T-helper 2 cell treated with Interferon-gamma antibody and Interleukin-4, amounts not matched to agents 5 μg/mL and 100 μg/mL, for 36 hours (primary cell): ENCODE results near the gene CFAP410.

Experiments
- DNase-seq: peaks from one replicate; pipeline ENCODE4 v3.0.0; 2021; ENCODE audit warnings: low spot score
- H3K27ac Mint-ChIP-seq: one replicate; pipeline ENCODE4 v1.8.0; 2021; ENCODE audit warnings: mild to moderate bottlenecking, mixed read lengths
- H3K27me3 Mint-ChIP-seq: one replicate; pipeline ENCODE4 v1.8.0; 2021; ENCODE audit warnings: low read depth, mixed read lengths
- H3K36me3 Mint-ChIP-seq: one replicate; pipeline ENCODE4 v1.8.0; 2021; ENCODE audit warnings: low read depth, mixed read lengths
- H3K4me1 Mint-ChIP-seq: one replicate; pipeline ENCODE4 v1.8.0; 2021; ENCODE audit warnings: low read depth, mixed read lengths
- H3K4me3 Mint-ChIP-seq: one replicate; pipeline ENCODE4 v1.8.0; 2022; ENCODE audit warnings: mild to moderate bottlenecking, moderate library complexity, mixed read lengths
- H3K9me3 Mint-ChIP-seq: one replicate; pipeline ENCODE4 v1.8.0; 2021; ENCODE audit warnings: mixed read lengths

The CFAP410 gene

DNA sequence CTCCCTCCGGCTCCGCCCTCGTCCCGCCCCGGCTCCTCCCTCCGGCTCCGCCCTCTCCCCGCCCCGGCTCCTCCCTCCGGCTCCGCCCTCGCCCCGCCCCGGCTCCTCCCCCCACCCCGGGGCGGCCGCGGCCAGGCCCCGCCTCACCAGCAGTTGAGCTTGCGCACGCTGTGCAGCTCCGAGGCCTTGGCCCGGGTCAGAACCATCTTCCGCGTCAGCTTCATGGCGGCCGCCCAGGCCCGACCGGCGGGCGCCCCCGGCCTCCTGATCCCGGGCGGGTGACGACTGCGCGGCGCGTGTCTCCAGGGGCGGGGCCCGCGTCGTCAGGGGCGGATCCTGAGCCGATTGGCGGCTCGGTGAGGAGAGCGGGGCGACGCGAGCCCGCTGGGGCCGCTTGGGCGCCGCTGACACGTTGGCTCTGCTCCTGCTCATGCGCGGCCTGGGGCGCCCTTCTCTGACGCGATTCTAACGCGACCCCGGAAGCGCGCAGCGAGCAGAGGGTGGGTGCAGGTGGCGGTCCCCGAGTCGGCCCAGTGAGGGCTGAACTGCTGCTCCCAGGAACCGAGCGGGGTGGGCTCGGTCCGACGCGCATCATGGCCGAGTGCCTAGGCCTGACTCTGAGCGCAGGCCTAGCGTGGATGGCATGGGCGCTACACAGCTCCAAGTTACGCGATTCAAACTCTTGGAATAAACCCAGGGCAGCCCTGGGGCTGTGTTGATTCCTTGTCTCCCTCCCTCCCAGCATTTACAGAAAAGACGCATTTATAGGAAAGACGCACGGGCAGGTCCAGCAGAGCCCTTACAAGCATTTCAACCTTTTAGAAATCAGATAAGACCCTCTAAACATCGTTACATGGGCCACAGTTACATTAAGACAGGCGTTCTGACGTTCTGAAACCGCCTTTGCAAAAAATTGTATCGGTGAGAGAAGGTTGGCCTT, at the start of gene CFAP410:
CFAP410 (minus strand) TSS at position 420 of the 940 bp plus-strand sequence; CDS start at position 224, 196 bp downstream.
- peak within 1 kb of the TSS; percentile 91 for H3K27ac Mint-ChIP-seq
- H3K36me3 Mint-ChIP-seq = peaks cover 9% of the 10 kb centered on the region
- H3K9me3 Mint-ChIP-seq = no peaks in the 10 kb centered on the region

DNA sequence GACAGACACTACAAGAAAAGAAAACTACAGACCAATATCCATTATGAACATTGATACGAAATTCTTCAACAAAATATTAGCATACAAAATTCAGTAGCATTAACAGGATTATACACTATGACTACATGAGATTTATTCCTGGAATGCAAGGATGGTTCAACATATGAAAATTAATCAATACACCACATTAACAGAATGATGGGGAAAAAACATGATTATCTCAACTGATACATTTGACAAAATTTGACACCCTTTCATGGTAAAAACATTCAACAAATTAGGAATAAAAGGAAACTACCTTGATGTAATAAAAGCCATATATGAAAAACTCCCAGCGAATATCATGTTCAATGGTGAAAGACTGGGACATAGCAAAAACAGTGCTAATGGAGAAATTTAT, 45.8 kb upstream of the CFAP410 start:
- Mint-ChIP-seq H3K9me3 (peaks cover 38% of the 10 kb centered on the region), H3K27ac (no peak overlapping the region), H3K36me3 (peaks cover 49% of the 10 kb centered on the region), H3K27me3 (no peaks in the 10 kb centered on the region), H3K4me3 (no peak overlapping the region), H3K4me1 (no peaks in the 10 kb centered on the region)
- no peak for DNase-seq

More for the DNA sequence above, at the start of gene CFAP410:
- Mint-ChIP-seq H3K27me3 (peaks cover 3% of the 10 kb centered on the region), H3K4me1 (peaks cover 17% of the 10 kb centered on the region), H3K4me3 (peak within 1 kb of the TSS; percentile 88)
- DNase-seq = peak; percentile 96

DNA sequence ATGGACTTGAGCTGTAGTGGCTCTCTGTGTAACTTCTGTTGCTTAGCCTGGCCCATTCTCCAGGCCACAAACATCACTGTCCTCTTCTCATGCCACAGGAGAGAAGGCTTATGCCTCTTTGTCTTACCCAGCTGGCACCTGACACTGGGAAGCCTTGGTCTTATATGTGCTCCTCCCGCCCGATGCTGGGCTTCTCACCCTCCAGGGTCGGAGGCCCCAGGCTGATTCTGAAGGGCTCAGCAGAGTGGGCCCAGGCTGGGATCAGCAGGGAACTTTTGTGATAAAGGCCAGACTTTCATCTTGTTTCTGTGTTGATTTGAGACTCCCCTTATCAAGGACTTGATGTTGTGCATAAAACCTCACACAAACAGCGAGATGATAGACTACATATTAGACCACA, 44.0 kb upstream of the CFAP410 start:
- no peaks in the 10 kb centered on the region for H3K27me3 Mint-ChIP-seq
- no peak overlapping the region for H3K4me3 Mint-ChIP-seq
- peaks cover 56% of the 10 kb centered on the region for H3K36me3 Mint-ChIP-seq
- H3K9me3 Mint-ChIP-seq = peaks cover 38% of the 10 kb centered on the region
- no peak overlapping the region for H3K27ac Mint-ChIP-seq
- no peak for DNase-seq
- H3K4me1 Mint-ChIP-seq = no peaks in the 10 kb centered on the region

DNA sequence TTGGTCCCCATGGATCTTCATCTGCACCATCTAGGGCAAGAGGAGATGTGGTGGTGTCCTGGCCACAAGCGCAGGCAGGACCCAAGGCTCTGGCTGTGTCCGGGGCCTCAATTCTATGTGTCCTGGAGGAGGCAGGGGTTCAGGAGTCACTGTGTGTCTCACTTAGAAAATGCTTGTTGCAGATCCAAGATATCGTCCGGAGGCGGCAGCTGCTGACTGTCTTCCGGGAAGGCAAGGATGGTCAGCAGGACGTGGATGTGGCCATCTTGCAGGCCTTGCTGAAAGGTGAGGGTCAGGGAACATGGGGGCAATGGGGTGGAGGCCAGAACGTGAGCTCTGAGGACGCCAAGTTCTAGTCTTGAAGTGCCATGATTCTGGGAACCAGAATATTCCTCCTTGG, 43.3 kb upstream of the CFAP410 start:
- Mint-ChIP-seq H3K4me1 (no peaks in the 10 kb centered on the region), H3K27me3 (no peaks in the 10 kb centered on the region), H3K36me3 (peaks cover 56% of the 10 kb centered on the region), H3K9me3 (peaks cover 38% of the 10 kb centered on the region), H3K27ac (no peak overlapping the region), H3K4me3 (no peak overlapping the region)
- no peak for DNase-seq

DNA sequence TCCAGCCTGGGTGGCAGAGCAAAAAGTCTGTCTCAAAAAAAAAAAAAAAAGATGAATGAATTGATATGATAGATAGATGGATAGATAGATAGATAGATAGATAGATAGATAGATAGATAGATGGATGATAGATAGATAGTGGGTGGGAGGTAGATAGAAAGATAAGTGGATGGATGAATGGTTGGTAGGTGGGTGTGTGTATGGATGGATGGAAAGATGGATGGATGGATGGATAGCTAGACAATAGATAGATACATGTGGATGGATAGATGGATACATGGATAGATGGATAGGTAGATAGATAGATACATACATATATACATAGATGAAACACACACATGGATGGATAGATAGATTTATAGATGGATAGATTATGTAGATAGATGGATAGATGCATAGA, 42.7 kb upstream of the CFAP410 start:
- Mint-ChIP-seq H3K36me3 (peaks cover 56% of the 10 kb centered on the region), H3K27me3 (no peaks in the 10 kb centered on the region), H3K9me3 (peaks cover 34% of the 10 kb centered on the region), H3K4me1 (no peaks in the 10 kb centered on the region), H3K4me3 (no peak overlapping the region), H3K27ac (no peak overlapping the region)
- no peak for DNase-seq

DNA sequence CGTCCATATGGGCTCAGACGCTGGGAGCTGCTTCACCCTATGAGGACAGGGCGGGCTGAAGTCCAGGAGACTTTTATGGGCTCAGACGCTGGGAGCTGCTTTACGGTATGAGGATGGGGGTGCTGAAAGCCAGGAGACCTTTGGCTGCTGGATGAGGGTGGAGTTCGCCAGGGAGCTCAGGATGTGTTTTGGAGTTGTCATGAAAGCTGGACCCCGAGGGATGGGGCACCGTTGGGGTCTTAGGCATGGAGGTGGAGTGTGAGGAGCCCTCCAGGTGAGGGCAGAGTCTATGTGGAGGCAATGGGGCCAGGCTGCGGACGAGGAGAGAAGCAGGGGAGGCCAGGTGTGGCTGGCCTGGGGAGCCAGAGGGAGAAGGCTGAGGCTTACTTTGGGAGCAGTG, 41.7 kb upstream of the CFAP410 start:
- DNase-seq = no peak
- H3K27me3 Mint-ChIP-seq = no peaks in the 10 kb centered on the region
- H3K9me3 Mint-ChIP-seq = peaks cover 28% of the 10 kb centered on the region
- no peak overlapping the region for H3K27ac Mint-ChIP-seq
- H3K4me1 Mint-ChIP-seq = no peaks in the 10 kb centered on the region
- no peak overlapping the region for H3K4me3 Mint-ChIP-seq
- peaks cover 61% of the 10 kb centered on the region for H3K36me3 Mint-ChIP-seq

DNA sequence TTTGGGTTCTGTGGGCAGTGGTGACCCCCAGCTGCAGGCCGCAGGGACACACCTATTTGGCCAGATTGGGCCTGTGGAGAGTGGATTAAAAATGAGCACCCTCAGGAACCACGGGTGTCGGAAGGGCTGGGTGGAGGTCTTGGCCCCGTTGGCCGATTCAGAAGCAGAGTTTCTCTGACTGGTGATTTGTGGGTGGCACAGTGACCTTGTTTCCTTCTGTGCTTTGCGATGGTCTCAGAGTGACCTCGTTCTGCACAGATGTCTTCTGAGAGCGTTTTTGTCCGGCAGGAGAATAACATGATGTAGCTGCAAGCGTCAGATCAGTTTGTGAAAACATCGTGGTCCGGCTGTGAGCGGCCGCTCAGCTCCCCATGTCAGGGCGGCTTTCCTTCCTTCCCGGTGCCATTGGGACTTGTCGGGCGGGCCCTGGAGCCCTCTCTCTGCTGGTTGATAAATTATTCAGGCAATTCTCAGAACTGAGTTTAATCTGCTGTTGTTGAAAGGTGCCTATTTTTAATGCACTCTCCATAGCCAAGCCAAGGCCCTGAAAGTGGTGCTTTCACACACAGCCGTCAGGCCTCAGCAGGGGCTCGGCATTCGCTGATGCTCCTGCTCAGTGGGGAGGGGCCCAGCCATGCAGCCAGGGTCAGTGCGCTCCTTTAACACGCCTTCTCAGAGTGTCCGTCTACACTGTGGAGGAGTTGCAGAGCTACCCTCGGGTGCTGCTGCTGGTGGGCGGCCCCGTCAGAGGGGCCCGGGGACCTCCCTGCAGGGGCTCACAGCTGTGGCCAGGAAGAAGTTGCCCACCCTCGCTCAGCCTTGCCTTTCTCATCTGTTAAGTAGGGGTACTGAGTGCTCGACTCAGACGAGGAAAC, 41.0 kb upstream of the CFAP410 start:
- peaks cover 6% of the 10 kb centered on the region for H3K4me1 Mint-ChIP-seq
- peaks cover 23% of the 10 kb centered on the region for H3K9me3 Mint-ChIP-seq
- H3K27me3 Mint-ChIP-seq = no peaks in the 10 kb centered on the region
- no peak overlapping the region for H3K27ac Mint-ChIP-seq
- H3K36me3 Mint-ChIP-seq = peaks cover 63% of the 10 kb centered on the region
- DNase-seq = no peak
- H3K4me3 Mint-ChIP-seq = no peak overlapping the region

DNA sequence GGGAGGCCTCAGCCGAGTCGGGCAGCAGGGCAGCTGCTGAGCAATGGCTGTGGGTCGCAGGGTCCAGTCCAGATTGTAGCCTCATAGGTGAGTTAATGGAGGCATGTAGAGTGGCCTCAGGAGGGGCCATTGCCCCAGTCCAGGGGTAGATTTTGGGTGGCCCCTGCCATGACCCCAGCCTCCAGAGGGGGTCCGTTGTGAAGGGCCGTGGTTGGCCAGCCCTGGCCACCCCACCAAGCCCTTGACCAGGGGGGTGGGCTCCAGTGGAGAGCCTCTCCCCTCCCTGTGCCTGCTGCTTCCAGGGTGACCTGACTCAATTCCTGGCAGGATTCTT, 40.3 kb upstream of the CFAP410 start:
- DNase-seq = no peak
- Mint-ChIP-seq H3K27ac (no peak overlapping the region), H3K4me3 (no peak overlapping the region), H3K4me1 (peaks cover 12% of the 10 kb centered on the region), H3K27me3 (no peaks in the 10 kb centered on the region), H3K9me3 (peaks cover 19% of the 10 kb centered on the region), H3K36me3 (peaks cover 64% of the 10 kb centered on the region)

DNA sequence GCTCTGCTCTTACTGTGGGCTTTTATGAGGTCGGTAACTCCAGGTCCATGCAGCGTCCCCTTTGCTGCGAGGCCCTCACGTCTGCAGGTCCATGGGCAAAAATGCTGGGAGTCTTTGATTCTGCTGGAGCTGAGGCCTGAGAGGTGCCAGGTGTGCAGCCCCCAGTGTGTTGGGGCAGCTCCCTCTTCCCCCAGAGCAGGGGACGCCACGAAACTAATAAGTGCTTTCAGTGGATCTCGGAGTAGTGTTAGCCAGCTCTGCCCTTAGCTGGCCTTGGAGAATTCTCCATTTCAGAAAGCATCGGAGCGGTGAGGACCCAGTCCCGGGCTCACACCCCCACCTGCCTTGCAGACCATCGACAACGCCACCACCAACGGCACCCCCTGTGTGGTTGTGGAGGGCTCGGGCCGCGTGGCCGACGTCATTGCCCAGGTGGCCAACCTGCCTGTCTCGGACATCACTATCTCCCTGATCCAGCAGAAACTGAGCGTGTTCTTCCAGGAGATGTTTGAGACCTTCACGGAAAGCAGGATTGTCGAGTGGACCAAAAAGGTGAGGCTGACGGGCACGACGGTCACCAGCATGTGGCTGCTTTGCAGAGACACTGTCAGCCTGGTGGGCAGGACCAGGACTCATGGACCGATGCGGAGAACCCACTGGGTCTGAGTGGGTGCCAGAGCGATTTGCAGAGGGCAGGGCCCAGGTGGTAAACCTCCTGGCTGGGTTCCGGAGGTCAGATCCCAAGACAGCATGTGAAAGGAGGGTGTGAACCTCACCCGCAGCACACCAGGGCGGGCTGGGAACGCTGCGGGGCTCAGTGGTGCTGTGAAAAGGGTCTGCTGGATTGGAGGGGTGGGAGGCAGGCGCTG, 39.7 kb upstream of the CFAP410 start:
- Mint-ChIP-seq H3K4me1 (peaks cover 14% of the 10 kb centered on the region), H3K27ac (no peak overlapping the region), H3K27me3 (no peaks in the 10 kb centered on the region), H3K4me3 (no peak overlapping the region), H3K36me3 (peaks cover 62% of the 10 kb centered on the region), H3K9me3 (peaks cover 13% of the 10 kb centered on the region)
- DNase-seq = no peak

DNA sequence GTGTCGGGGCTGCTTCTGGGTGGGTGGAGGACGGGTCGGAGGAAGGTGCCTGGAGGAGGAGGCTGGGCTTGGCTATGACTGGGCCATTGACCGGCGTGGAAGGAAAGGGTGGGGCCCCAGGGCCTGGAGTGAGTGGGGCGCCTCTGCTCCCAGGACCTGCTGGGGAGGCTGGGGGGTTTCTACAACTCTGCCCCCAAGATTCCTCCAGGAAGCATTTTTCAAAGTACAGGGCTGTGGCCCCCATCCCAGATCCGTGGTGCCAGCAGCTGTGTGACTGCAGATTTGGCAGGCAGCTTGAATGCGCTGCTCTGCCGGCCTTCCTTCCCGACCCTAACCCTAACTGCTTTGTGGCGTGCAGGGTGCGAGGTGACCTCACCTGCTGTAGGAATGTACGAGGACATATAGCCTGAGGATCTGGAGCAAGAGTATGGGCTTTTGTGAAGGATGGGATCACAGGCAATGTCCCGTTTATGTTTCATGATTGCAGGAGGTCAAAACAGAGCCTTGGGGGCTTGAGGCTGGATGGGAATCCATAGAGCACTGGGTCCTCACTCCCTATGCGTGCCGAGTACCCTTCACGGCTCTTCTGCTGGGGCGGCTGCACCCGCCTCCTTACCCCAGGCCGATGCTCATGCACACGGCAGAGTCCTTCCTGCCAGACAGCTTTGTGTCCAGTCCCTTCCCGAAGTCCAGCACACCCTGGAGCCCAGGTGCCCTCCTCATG, 38.9 kb upstream of the CFAP410 start:
- H3K27ac Mint-ChIP-seq = no peak overlapping the region
- DNase-seq = no peak
- peaks cover 58% of the 10 kb centered on the region for H3K36me3 Mint-ChIP-seq
- peaks cover 19% of the 10 kb centered on the region for H3K4me1 Mint-ChIP-seq
- H3K27me3 Mint-ChIP-seq = no peaks in the 10 kb centered on the region
- no peak overlapping the region for H3K4me3 Mint-ChIP-seq
- H3K9me3 Mint-ChIP-seq = peaks cover 9% of the 10 kb centered on the region

DNA sequence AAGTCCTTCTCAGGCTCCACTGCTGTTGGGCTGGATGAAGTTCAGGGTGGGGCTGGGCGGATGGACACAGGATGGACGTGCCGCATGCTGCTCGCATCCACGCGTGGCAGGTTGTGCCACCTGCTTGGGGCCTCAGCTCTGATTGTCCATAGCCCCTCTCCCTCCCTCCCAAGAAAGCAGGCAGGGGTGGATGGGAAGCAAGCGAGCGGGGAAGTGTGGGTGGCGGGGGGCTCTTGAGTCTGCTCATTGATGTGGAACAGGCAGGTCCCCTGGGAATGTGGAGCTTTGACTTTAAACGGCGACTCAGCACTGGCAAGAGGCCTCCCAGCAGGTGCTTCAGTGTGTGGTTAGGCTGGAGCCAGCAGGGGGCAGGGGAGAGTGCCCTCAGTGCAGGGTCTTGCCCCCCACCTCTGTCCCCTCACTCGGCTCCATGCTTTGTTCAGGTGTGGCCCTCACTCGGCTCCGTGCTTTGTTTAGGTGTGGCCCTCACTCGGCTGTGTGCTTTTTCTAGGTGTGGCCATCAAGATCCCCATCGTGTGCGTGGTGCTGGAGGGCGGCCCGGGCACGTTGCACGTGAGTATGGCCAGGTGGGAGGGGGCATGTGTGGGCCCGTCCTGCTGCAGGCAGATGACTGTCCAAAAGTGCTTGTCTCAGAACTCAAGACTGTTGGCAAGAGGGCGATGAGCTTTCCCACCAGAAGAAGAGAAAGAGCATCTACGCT, 38.2 kb upstream of the CFAP410 start:
- H3K27ac Mint-ChIP-seq = no peak overlapping the region
- no peak for DNase-seq
- H3K9me3 Mint-ChIP-seq = peaks cover 9% of the 10 kb centered on the region
- H3K4me3 Mint-ChIP-seq = no peak overlapping the region
- H3K36me3 Mint-ChIP-seq = peaks cover 52% of the 10 kb centered on the region
- H3K27me3 Mint-ChIP-seq = no peaks in the 10 kb centered on the region
- peaks cover 19% of the 10 kb centered on the region for H3K4me1 Mint-ChIP-seq

DNA sequence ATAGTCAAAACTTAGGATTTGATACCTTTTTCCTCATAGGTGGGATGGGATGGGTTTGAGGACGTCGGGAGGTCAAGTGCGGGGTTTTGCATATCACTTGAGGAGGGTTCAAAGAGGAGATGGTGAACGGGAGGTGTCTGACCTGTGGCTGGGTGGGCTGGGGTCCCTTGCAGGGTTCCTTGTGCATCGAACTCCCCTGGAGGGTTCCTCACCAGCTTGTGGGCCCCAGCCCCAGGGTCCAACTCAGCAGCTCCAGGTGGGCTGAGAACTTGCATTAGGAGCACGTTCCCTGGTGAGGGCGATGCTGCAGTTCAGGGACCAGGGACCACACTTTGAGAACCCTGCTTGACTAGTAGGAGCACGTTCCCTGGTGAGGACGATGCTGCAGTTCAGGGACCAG, 37.4 kb upstream of the CFAP410 start:
- no peaks in the 10 kb centered on the region for H3K27me3 Mint-ChIP-seq

More for the DNA sequence above, 37.4 kb upstream of the CFAP410 start:
- H3K27ac Mint-ChIP-seq = no peak overlapping the region
- peaks cover 19% of the 10 kb centered on the region for H3K4me1 Mint-ChIP-seq
- no peak for DNase-seq
- peaks cover 5% of the 10 kb centered on the region for H3K9me3 Mint-ChIP-seq
- H3K36me3 Mint-ChIP-seq = peaks cover 47% of the 10 kb centered on the region
- H3K4me3 Mint-ChIP-seq = no peak overlapping the region
